Panc1 (cell line): ENCODE results near the gene SENP8. TPM values are rescaled to one million over a fixed set of nuclear protein-coding genes. Genes with fewer than 3 reads are reported as not detected.

Source experiments
- ATAC-seq: fragments of 200-7000 bp; cut with Tn5 transposase; 2 replicates; pipeline ENCODE4 v1.9.1; 2020; ENCODE audit warnings: mild to moderate bottlenecking, moderate library complexity
- BruUV-seq: library from RNA; stranded (reverse); fragments of 400-500 nt; replicated peaks from 2 replicates; lab custom pipeline; 2021; lab: Mats Ljungman, UMichigan
- CTCF ChIA-PET: fragments of 300-600 bp; sonication (Branson Sonifier 250); formaldehyde crosslinking; loops from one replicate; lab custom pipeline; 2022; ENCODE audit warnings: antibody characterized with exemption; lab: Charles Lee
- POLR2A ChIA-PET: fragments of 300-600 bp; sonication (Branson Sonifier 250); formaldehyde crosslinking; loops from one replicate; lab custom pipeline; 2022; ENCODE audit warnings: antibody characterized with exemption; lab: Charles Lee
- DNase-seq: peaks from one replicate; pipeline ENCODE4 v3.0.0-alpha.2; 2010; ENCODE audit warnings: low read depth, low spot score
- H3K27ac ChIP-seq: 2 replicates; pipeline ENCODE4 v1.5.1; 2011; ENCODE audit warnings: mild to moderate bottlenecking, low read length, inconsistent platforms
- H3K27me3 ChIP-seq: fragments of 200-500 bp; sonication (Bioruptor generic); 2 replicates; pipeline ENCODE4 v1.6.0; 2014; ENCODE audit warnings: low read length, inconsistent platforms; ENCODE audit not compliant: control insufficient read depth, insufficient read depth
- H3K36me3 ChIP-seq: fragments of 200-500 bp; sonication (Bioruptor generic); 2 replicates; pipeline ENCODE4 v1.5.1; 2014; ENCODE audit warnings: inconsistent platforms, mild to moderate bottlenecking, low read length, moderate library complexity; ENCODE audit not compliant: control insufficient read depth, insufficient read depth
- H3K4me1 ChIP-seq: 2 replicates; pipeline ENCODE4 v1.5.1; 2011; ENCODE audit warnings: inconsistent platforms, mild to moderate bottlenecking, low read length, moderate library complexity; ENCODE audit not compliant: control insufficient read depth, insufficient read depth
- H3K4me3 ChIP-seq, 2 experiments: 2 replicates each; pipeline ENCODE4 v1.5.1; 2011 to 2012; ENCODE audit warnings: low read depth in 2 of 2, low read length in 2 of 2, mild to moderate bottlenecking in 2 of 2, inconsistent platforms in 1 of 2, moderate library complexity in 1 of 2
- H3K9me3 ChIP-seq: fragments of 200-500 bp; sonication (Bioruptor generic); 2 replicates; pipeline ENCODE4 v1.5.1; 2014; ENCODE audit warnings: low read depth, mild to moderate bottlenecking, inconsistent platforms, low read length, moderate library complexity; ENCODE audit not compliant: control insufficient read depth, insufficient read depth
- POLR2AphosphoS5 ChIP-seq: IDR thresholded peaks from 2 replicates; pipeline ENCODE4 v1.6.1; 2012; ENCODE audit warnings: mild to moderate bottlenecking, low read depth, low read length, moderate library complexity
- SIN3A ChIP-seq: IDR thresholded peaks from 2 replicates; pipeline ENCODE4 v1.6.1; 2012; ENCODE audit warnings: low read depth, mild to moderate bottlenecking, low read length, moderate library complexity, borderline replicate concordance; ENCODE audit not compliant: insufficient read depth
- TCF7L2 ChIP-seq: IDR thresholded peaks from 2 replicates; pipeline ENCODE4 v1.6.1; 2011; ENCODE audit warnings: mild to moderate bottlenecking, low read depth, low read length, inconsistent platforms
- in situ Hi-C: cut with HindIII; loops from 2 replicates; pipeline ENCODE4 v1.10.0; 2016; ENCODE audit warnings: low sequenced_read_pairs, low pct_unique_long_range_greater_than_20kb
- intact Hi-C: fragments of 100-400 bp; cut with micrococcal nuclease; formaldehyde crosslinking; loops from one replicate; pipeline ENCODE4 v1.10.0; 2022; ENCODE audit not compliant: unreplicated experiment
- total RNA-seq: library from RNA; stranded (reverse); gene quantifications from one replicate; pipeline ENCODE4 v1.2.1, GENCODE V29; 2021; ENCODE audit not compliant: unreplicated experiment
- TF ChIP-seq, protein P1 (sequence below), 2 experiments: IDR thresholded peaks; 2 replicates each; pipeline ENCODE4 v1.6.1; 2011 to 2012; ENCODE audit warnings: low read depth in 2 of 2, control low read depth in 1 of 2, low read length in 1 of 2, mild to moderate bottlenecking in 1 of 2, moderate library complexity in 1 of 2; ENCODE audit not compliant: insufficient read depth in 1 of 2
- TF ChIP-seq, protein P2 (sequence below): fragments of 450-650 bp; IDR thresholded peaks from 2 replicates; pipeline ENCODE4 v1.5.1; 2017; ENCODE audit warnings: mild to moderate bottlenecking

SENP8 gene
- total RNA-seq, 1 experiment from 2014 or later, result 2.9 TPM

DNA sequence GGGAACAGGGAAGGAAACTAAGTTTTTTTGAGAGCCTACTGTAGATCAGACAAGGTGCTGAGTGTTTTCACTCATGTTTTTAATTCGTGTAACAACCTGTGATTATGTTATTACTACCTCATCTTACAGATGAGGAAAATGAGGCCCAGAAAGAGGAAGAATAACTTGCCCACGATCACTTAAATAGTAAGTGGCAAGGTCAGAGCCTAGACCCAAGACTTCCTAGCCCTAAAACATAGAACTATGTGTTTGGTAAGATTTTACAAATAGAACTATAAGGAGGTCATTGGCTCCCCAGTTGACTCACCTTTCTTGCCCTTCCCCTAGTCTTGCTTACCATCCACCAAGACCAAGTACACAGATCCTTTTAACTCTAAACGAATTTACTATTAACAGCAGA lies 13.7 kb downstream of the SENP8 start:
- ATAC-seq (no peak), DNase-seq (no peak)
- 0 out of 2 replicates have a peak, but pooled peaks cover 3% of the 10 kb centered on the region for H3K4me1 ChIP-seq
- no peaks in the 10 kb centered on the region for H3K27me3 ChIP-seq
- in situ Hi-C loops, result no loop called here
- no peak overlapping the region for H3K27ac ChIP-seq
- TF ChIP-seq SIN3A, result no peak
- TF ChIP-seq, protein P1, sequence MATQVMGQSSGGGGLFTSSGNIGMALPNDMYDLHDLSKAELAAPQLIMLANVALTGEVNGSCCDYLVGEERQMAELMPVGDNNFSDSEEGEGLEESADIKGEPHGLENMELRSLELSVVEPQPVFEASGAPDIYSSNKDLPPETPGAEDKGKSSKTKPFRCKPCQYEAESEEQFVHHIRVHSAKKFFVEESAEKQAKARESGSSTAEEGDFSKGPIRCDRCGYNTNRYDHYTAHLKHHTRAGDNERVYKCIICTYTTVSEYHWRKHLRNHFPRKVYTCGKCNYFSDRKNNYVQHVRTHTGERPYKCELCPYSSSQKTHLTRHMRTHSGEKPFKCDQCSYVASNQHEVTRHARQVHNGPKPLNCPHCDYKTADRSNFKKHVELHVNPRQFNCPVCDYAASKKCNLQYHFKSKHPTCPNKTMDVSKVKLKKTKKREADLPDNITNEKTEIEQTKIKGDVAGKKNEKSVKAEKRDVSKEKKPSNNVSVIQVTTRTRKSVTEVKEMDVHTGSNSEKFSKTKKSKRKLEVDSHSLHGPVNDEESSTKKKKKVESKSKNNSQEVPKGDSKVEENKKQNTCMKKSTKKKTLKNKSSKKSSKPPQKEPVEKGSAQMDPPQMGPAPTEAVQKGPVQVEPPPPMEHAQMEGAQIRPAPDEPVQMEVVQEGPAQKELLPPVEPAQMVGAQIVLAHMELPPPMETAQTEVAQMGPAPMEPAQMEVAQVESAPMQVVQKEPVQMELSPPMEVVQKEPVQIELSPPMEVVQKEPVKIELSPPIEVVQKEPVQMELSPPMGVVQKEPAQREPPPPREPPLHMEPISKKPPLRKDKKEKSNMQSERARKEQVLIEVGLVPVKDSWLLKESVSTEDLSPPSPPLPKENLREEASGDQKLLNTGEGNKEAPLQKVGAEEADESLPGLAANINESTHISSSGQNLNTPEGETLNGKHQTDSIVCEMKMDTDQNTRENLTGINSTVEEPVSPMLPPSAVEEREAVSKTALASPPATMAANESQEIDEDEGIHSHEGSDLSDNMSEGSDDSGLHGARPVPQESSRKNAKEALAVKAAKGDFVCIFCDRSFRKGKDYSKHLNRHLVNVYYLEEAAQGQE (IDR thresholded peaks at IDR 0.05; ENCODE audit: insufficient read depth in 1 of 2, low read depth in 2 of 2, low read length in 1 of 2), result no peak
- TF ChIP-seq POLR2AphosphoS5, result no peak
- TF ChIP-seq, protein P2, sequence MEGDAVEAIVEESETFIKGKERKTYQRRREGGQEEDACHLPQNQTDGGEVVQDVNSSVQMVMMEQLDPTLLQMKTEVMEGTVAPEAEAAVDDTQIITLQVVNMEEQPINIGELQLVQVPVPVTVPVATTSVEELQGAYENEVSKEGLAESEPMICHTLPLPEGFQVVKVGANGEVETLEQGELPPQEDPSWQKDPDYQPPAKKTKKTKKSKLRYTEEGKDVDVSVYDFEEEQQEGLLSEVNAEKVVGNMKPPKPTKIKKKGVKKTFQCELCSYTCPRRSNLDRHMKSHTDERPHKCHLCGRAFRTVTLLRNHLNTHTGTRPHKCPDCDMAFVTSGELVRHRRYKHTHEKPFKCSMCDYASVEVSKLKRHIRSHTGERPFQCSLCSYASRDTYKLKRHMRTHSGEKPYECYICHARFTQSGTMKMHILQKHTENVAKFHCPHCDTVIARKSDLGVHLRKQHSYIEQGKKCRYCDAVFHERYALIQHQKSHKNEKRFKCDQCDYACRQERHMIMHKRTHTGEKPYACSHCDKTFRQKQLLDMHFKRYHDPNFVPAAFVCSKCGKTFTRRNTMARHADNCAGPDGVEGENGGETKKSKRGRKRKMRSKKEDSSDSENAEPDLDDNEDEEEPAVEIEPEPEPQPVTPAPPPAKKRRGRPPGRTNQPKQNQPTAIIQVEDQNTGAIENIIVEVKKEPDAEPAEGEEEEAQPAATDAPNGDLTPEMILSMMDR, result no peak
- TF ChIP-seq TCF7L2, result no peak
- no peaks in the 10 kb centered on the region for H3K36me3 ChIP-seq
- CTCF ChIA-PET, result no interaction called here
- H3K9me3 ChIP-seq, result no peaks in the 10 kb centered on the region
- intact Hi-C loops, result no loop called here
- POLR2A ChIA-PET, result no interaction called here
- BruUV-seq, result no TSS peak
- H3K4me3 ChIP-seq, result no peak overlapping the region

DNA sequence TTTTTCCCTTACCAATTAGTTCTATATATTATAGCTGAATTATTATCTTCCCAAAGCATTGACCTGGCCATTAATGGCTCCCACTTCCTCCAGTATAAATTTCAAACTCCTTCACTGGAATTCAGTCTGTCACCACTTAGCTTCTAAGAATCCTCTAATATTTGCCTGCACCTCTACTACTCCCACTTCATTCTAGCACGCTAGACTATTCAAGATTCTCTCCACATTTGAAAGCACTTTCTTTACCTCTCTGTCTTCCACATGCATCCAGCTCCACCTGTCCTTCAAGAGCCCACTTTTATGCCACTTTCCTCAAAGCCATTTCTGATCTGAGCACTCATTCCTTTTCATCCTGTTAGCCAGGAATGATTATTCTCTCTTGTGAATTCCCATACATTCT lies 15.0 kb downstream of the SENP8 start:
- H3K27me3 ChIP-seq, result no peaks in the 10 kb centered on the region
- H3K4me3 ChIP-seq, result no peak overlapping the region
- no peaks in the 10 kb centered on the region for H3K9me3 ChIP-seq
- ATAC-seq, result no peak
- no TSS peak for BruUV-seq
- POLR2A ChIA-PET, result no interaction called here
- intact Hi-C loops, result no loop called here
- no peak for TF ChIP-seq POLR2AphosphoS5
- TF ChIP-seq, protein P2, result no peak
- TF ChIP-seq, protein P1 (IDR thresholded peaks at IDR 0.05; ENCODE audit: insufficient read depth in 1 of 2, low read depth in 2 of 2, low read length in 1 of 2), result no peak
- no peak for TF ChIP-seq SIN3A
- TF ChIP-seq TCF7L2, result no peak
- CTCF ChIA-PET, result interaction anchor here (0.6 kb wide), 1 partner anchor 23 kb away, joined by 3 read pairs; no protein-coding TSS in a partner anchor
- H3K36me3 ChIP-seq, result no peaks in the 10 kb centered on the region
- no peak overlapping the region for H3K27ac ChIP-seq
- in situ Hi-C loops, result no loop called here
- no peak for DNase-seq
- 0 out of 2 replicates have a peak, but pooled peaks cover 3% of the 10 kb centered on the region for H3K4me1 ChIP-seq
